ENCODE results near the gene ABHD12. TPM values are rescaled to one million over a fixed set of nuclear protein-coding genes. Genes with fewer than 3 reads are reported as not detected.

The ABHD12 gene
- total RNA-seq, 1 donor from 2014 or later: 42.9 TPM

DNA sequence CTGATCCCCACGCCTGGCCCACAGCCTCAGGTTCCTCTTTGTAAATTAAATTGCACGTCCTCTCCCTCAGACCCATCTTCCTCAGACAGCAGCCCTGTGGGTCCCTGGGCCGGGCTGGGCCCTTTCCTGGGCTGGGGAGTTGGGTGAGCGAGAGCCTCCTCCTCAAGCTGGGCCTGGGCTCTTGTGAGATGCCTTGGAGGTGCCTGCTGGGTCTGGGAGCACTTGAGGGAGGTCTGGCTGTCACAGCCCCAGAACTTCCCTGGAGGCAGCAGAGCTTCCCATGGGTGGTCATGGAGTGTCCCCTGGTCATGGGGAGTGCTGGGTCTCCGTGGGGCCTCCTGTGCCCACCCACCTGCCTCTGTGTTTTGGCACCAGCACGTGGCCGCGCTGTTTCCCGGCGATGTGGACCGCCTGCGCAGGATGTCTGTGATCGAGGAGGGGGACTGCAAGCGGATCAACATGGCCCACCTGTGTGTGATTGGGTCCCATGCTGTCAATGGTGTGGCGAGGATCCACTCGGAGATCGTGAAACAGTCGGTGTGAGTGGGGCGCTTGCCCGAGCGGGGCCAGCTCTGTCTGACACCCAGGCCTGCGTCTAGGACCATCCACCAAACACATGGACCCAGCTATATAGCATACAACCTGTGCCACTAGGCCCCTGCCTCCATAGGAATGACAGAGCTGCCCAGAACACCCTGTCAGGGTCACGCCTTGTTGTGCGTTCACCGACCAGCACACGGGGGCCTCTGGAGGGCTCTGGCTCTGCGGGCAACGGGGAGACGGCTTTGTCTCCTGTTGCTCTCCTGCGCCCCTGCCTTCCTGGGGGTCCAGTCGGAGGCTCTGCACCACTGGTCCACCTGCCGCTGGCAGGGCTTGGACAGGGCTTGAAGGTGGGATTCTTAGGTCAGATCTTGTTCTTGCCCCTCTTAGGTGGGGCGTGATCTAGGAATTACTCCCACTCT lies 109.8 kb downstream of the ABHD12 start:
- Mint-ChIP-seq H3K4me3 (ENCODE audit: unreplicated experiment) (no peak overlapping the region), H3K9me3 (ENCODE audit: unreplicated experiment) (no peaks in the 10 kb centered on the region), H3K4me1 (ENCODE audit: unreplicated experiment) (no peaks in the 10 kb centered on the region), H3K27ac (ENCODE audit: unreplicated experiment) (no peak overlapping the region), H3K27me3 (ENCODE audit: unreplicated experiment) (no peaks in the 10 kb centered on the region), H3K36me3 (ENCODE audit: unreplicated experiment) (peaks cover 41% of the 10 kb centered on the region)
- TF ChIP-seq, protein P1, sequence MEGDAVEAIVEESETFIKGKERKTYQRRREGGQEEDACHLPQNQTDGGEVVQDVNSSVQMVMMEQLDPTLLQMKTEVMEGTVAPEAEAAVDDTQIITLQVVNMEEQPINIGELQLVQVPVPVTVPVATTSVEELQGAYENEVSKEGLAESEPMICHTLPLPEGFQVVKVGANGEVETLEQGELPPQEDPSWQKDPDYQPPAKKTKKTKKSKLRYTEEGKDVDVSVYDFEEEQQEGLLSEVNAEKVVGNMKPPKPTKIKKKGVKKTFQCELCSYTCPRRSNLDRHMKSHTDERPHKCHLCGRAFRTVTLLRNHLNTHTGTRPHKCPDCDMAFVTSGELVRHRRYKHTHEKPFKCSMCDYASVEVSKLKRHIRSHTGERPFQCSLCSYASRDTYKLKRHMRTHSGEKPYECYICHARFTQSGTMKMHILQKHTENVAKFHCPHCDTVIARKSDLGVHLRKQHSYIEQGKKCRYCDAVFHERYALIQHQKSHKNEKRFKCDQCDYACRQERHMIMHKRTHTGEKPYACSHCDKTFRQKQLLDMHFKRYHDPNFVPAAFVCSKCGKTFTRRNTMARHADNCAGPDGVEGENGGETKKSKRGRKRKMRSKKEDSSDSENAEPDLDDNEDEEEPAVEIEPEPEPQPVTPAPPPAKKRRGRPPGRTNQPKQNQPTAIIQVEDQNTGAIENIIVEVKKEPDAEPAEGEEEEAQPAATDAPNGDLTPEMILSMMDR (IDR thresholded peaks at IDR 0.05): no peak
- no peak for DNase-seq (ENCODE audit: extremely low spot score, unreplicated experiment)

DNA sequence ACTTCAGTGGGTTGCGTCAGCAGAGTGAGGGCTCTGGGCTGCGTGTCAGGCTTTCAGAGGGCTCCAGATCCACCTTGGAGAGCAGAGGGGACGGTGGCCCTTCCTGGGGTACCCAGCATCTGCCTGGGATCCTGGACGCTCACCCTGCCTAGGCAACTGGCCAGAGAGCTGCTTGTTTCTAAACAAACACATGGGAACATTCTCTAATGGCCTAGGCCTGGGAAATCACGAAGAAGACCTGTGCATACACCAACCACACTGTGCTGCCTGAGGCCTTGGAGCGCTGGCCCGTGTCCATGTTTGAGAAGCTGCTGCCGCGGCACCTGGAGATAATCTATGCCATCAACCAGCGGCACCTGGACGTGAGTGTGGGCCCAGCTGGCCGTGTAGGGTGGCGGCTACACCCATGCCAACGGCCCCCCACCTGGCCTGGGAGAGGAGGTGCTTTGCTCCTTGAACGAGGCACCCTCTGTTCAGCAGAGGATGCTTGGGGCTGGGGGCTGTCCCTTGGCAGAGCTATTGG lies 110.5 kb downstream of the ABHD12 start:
- H3K4me3 Mint-ChIP-seq (ENCODE audit: unreplicated experiment): no peak overlapping the region
- H3K9me3 Mint-ChIP-seq (ENCODE audit: unreplicated experiment): no peaks in the 10 kb centered on the region
- no peaks in the 10 kb centered on the region for H3K4me1 Mint-ChIP-seq (ENCODE audit: unreplicated experiment)
- peaks cover 40% of the 10 kb centered on the region for H3K36me3 Mint-ChIP-seq (ENCODE audit: unreplicated experiment)
- no peaks in the 10 kb centered on the region for H3K27me3 Mint-ChIP-seq (ENCODE audit: unreplicated experiment)
- TF ChIP-seq, protein P1 (IDR thresholded peaks at IDR 0.05): no peak
- no peak overlapping the region for H3K27ac Mint-ChIP-seq (ENCODE audit: unreplicated experiment)
- no peak for DNase-seq (ENCODE audit: extremely low spot score, unreplicated experiment)

DNA sequence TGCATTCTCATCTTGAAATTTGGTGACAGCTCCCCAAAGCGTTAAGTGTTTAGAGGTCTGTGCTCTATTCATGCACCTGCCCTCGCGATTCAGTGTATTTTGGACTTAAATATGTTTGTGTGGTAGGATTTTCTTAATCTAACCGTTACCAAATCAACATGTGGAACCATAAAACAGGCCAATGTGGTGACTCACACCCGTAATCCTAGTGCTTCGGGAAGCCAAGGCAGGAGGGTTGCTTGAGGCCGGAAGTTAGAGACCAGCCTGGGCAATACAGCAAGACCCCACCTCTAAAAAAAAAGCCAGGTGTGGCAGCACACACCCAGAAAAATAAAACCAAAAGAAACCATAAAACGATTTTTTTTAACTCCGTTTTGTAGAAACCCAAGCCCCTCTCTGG lies 111.2 kb downstream of the ABHD12 start:
- no peak overlapping the region for H3K4me3 Mint-ChIP-seq (ENCODE audit: unreplicated experiment)
- no peak overlapping the region for H3K27ac Mint-ChIP-seq (ENCODE audit: unreplicated experiment)
- TF ChIP-seq, protein P1 (IDR thresholded peaks at IDR 0.05): no peak
- H3K36me3 Mint-ChIP-seq (ENCODE audit: unreplicated experiment): peaks cover 43% of the 10 kb centered on the region
- H3K27me3 Mint-ChIP-seq (ENCODE audit: unreplicated experiment): no peaks in the 10 kb centered on the region
- no peaks in the 10 kb centered on the region for H3K4me1 Mint-ChIP-seq (ENCODE audit: unreplicated experiment)
- no peaks in the 10 kb centered on the region for H3K9me3 Mint-ChIP-seq (ENCODE audit: unreplicated experiment)
- DNase-seq (ENCODE audit: extremely low spot score, unreplicated experiment): no peak

DNA sequence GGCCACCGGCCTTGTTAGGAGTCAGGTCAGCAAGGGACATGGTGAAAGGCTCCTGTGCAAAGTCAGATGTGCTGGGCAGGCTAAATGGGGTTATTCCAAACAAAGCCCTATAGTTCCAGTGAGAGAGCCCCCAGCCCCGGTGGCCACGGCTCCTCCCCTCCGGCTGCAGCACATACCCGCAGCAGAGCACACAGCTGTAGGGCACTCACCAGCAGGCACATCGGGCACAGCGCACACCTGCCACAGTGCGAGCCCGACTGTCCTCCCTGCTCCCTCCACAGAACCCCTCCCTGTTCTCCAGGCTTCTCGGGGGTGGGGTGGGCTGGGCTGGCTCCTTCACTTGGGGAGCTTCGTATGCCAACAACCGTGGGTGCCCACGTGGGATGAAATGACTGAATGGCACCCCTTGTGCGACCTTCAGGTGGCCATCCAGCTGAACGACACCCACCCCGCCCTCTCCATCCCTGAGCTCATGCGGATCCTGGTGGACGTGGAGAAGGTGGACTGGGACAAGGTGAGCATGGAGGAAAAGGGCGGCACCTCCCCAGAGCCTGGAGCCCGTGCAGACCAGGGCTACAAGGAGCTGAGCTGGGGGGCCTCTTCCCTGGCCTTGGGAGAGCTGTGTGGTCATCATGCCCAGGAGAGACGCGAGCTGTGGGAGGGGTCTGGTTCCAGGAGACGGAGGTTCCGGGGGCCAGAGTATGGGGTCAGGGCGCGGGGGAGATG lies 111.8 kb downstream of the ABHD12 start:
- TF ChIP-seq, protein P1 (IDR thresholded peaks at IDR 0.05): no peak
- Mint-ChIP-seq H3K27me3 (ENCODE audit: unreplicated experiment) (no peaks in the 10 kb centered on the region), H3K27ac (ENCODE audit: unreplicated experiment) (no peak overlapping the region), H3K9me3 (ENCODE audit: unreplicated experiment) (no peaks in the 10 kb centered on the region), H3K4me3 (ENCODE audit: unreplicated experiment) (no peak overlapping the region), H3K4me1 (ENCODE audit: unreplicated experiment) (no peaks in the 10 kb centered on the region), H3K36me3 (ENCODE audit: unreplicated experiment) (peaks cover 43% of the 10 kb centered on the region)
- no peak for DNase-seq (ENCODE audit: extremely low spot score, unreplicated experiment)
